ENCODE data around the gene GLT1D1.

GLT1D1 gene

GRCh38 chr12:128872303-128872702, 19.0 kb downstream of the GLT1D1 start:
- TF ChIP-seq, protein P1, sequence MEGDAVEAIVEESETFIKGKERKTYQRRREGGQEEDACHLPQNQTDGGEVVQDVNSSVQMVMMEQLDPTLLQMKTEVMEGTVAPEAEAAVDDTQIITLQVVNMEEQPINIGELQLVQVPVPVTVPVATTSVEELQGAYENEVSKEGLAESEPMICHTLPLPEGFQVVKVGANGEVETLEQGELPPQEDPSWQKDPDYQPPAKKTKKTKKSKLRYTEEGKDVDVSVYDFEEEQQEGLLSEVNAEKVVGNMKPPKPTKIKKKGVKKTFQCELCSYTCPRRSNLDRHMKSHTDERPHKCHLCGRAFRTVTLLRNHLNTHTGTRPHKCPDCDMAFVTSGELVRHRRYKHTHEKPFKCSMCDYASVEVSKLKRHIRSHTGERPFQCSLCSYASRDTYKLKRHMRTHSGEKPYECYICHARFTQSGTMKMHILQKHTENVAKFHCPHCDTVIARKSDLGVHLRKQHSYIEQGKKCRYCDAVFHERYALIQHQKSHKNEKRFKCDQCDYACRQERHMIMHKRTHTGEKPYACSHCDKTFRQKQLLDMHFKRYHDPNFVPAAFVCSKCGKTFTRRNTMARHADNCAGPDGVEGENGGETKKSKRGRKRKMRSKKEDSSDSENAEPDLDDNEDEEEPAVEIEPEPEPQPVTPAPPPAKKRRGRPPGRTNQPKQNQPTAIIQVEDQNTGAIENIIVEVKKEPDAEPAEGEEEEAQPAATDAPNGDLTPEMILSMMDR (IDR thresholded peaks at IDR 0.05; ENCODE audit: control insufficient read depth, extremely low read depth, insufficient read depth), result no peak
- no peak for DNase-seq (ENCODE audit: low read depth)
- no peak overlapping the region for H3K4me3 ChIP-seq (ENCODE audit: low read depth, low read length)

DNA sequence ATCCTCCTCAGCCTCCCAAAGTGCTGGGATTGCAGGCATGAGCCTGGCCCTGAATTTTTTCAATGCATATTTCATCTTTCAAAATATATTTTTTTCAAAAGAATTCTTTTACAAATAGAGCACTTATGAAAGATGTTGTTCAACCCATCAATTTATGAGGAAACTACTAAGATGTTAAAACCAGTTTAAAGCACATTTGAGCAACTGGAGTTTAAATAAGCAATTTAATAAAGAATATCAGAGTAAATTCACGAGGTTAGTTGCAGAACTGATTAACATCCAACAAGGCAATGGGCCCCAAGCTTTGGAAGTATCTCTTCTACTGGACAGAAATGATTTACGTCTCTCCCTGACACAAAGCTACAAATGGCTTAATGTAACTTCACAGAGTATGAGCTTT, 23.3 kb downstream of the GLT1D1 start:
- H3K4me3 ChIP-seq (ENCODE audit: low read depth, low read length), result no peak overlapping the region
- DNase-seq (ENCODE audit: low read depth), result no peak
- TF ChIP-seq, protein P1 (IDR thresholded peaks at IDR 0.05; ENCODE audit: control insufficient read depth, extremely low read depth, insufficient read depth), result no peak

- TF ChIP-seq, protein P1 (IDR thresholded peaks at IDR 0.05; ENCODE audit: control insufficient read depth, extremely low read depth, insufficient read depth), result no peak
- H3K4me3 ChIP-seq (ENCODE audit: low read depth, low read length), result no peak overlapping the region
- no peak for DNase-seq (ENCODE audit: low read depth)
These were observed 26.9 kb downstream of the GLT1D1 start for GRCh38 chr12:128879898-128880764.

DNA sequence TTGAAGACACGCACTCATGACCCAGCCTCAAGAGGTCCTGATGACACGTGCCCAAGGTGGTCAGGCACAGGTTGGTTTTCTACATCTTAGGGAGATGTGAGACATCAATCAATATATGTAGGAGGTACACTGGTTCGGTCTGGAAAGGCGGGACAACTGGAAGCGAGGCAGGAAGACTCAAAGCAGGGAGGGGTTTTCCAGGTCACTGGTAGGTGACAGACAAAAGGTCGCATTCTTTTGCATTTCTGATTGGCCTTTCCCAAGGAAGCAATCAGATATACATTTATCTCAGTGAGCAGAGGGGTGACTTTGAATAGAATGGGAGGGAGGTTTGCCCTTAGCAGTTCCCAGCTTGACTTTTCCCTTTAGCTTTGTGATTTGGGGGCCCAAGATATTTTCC, 38.6 kb downstream of the GLT1D1 start:
- no peak overlapping the region for H3K4me3 ChIP-seq (ENCODE audit: low read depth, low read length)
- DNase-seq (ENCODE audit: low read depth), result no peak
- TF ChIP-seq, protein P1 (IDR thresholded peaks at IDR 0.05; ENCODE audit: control insufficient read depth, extremely low read depth, insufficient read depth), result no peak

GRCh38 chr12:128903236-128903635, 50.0 kb downstream of the GLT1D1 start:
- TF ChIP-seq, protein P1 (IDR thresholded peaks at IDR 0.05; ENCODE audit: control insufficient read depth, extremely low read depth, insufficient read depth), result no peak
- H3K4me3 ChIP-seq (ENCODE audit: low read depth, low read length), result no peak overlapping the region
- no peak for DNase-seq (ENCODE audit: low read depth)

- no peak for DNase-seq (ENCODE audit: low read depth)
- no peak overlapping the region for H3K4me3 ChIP-seq (ENCODE audit: low read depth, low read length)
- TF ChIP-seq, protein P1 (IDR thresholded peaks at IDR 0.05; ENCODE audit: control insufficient read depth, extremely low read depth, insufficient read depth), result no peak
These were observed 51.8 kb downstream of the GLT1D1 start for GRCh38 chr12:128905003-128905544.

All from LNCaP clone FGC (cell line).